NB4 (cell line): ENCODE data around the gene SH3PXD2A.

ENCODE experiments used
- MYC ChIP-seq: IDR thresholded peaks from 2 replicates; pipeline ENCODE4 v1.6.1; 2011; ENCODE audit warnings: low read depth, low read length
- TF ChIP-seq, protein P1 (sequence below): IDR thresholded peaks from one replicate; pipeline ENCODE4 v1.5.1; 2012; ENCODE audit warnings: low read depth, low read length

DNA sequence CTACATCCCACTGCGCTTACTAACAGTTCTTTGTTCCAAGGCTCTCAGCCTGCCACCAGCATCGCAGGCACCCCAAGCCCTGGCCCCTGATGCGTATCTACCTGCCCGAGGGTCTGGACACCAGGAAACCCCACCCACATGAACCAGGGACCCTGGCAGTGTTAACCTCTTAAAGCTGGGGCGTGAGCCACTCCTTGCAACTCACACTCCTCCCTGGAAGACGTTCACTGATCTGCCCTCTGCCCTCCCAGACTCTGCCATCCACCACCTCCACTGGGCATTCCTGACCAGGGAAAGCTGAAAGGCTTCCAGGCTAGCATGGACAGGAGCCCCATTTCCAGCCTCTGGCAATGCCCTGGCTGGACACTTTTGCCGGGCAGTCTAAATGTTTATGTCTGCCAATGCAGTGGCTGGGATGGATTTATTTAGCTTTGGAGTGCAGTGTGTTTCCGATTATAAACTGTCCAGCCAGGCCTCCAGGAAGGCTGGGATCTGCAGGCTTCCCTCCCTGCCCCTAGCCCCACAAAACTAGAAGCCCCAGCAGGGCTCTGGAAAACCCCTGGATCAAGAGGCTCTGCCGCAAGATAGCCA, 244.4 kb downstream of the SH3PXD2A start:
- TF ChIP-seq, protein P1, sequence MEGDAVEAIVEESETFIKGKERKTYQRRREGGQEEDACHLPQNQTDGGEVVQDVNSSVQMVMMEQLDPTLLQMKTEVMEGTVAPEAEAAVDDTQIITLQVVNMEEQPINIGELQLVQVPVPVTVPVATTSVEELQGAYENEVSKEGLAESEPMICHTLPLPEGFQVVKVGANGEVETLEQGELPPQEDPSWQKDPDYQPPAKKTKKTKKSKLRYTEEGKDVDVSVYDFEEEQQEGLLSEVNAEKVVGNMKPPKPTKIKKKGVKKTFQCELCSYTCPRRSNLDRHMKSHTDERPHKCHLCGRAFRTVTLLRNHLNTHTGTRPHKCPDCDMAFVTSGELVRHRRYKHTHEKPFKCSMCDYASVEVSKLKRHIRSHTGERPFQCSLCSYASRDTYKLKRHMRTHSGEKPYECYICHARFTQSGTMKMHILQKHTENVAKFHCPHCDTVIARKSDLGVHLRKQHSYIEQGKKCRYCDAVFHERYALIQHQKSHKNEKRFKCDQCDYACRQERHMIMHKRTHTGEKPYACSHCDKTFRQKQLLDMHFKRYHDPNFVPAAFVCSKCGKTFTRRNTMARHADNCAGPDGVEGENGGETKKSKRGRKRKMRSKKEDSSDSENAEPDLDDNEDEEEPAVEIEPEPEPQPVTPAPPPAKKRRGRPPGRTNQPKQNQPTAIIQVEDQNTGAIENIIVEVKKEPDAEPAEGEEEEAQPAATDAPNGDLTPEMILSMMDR, result no peak
- no peak for TF ChIP-seq MYC
